Body of pancreas (tissue), 4 donors: ENCODE data around the gene DNAJC3.

ENCODE experiments used
- CTCF ChIP-seq, 7 experiments: fragments of 450-650 bp in 4 of 7; fragments of 200-600 bp in 3 of 7; sonication (generic) in 3 of 7; IDR thresholded peaks; one replicate each; pipeline ENCODE4 v1.5.1; 2016 to 2019; ENCODE audit warnings: antibody characterized with exemption in 7 of 7
- POLR2A ChIP-seq, 3 donors: fragments of 450-650 bp; IDR thresholded peaks; one replicate each; pipeline ENCODE4 v1.6.1; 2016; ENCODE audit warnings: antibody characterized with exemption in 3 of 3, mild to moderate bottlenecking in 2 of 3

DNA sequence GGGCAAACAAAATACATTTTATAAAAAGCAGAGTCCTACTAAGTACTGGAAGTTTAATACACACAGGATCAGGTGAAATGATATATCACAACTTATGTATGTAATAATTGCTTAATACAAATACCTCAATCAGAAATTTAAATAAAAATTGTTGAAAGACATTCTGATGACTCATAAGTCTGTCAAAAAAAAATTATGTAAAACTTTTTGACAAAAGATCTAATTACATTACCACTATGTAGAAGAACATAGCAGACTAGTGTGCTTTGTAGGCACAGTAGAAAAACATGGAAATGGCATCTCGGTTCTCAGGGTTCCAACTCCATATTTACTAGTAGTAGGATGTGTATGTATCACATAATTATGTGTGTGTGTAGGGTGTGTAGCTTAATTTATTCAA is 156.2 kb downstream of the DNAJC3 start:
- TF ChIP-seq CTCF (IDR thresholded peaks at IDR 0.05) = no peak
- no peak for TF ChIP-seq POLR2A (IDR thresholded peaks at IDR 0.05)
